ENCODE data around the gene RAPGEF4.

The RAPGEF4 gene

DNA sequence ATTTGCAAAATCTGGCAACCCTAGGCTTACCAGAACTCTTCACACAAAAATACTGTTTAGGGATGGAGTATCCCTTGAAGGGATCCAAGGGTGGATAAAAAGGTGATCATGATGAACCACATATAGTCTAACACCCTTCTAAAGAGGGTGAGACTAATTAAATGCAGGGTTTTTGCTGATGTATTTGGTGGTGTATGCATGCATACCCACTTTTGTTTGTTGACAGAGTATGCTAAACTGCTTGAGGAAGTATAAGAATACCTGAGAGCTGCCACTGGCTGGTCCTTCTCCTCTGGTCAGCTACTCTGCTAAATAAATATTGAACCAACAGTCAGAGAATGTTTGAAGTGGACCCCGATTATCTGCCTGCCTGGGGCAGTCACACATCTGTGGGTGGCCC, 34.2 kb downstream of the RAPGEF4 start:
- H3K4me3 ChIP-seq (replicated peaks; ENCODE audit: low read depth, low read length): no peak overlapping the region
- TF ChIP-seq, protein P1, sequence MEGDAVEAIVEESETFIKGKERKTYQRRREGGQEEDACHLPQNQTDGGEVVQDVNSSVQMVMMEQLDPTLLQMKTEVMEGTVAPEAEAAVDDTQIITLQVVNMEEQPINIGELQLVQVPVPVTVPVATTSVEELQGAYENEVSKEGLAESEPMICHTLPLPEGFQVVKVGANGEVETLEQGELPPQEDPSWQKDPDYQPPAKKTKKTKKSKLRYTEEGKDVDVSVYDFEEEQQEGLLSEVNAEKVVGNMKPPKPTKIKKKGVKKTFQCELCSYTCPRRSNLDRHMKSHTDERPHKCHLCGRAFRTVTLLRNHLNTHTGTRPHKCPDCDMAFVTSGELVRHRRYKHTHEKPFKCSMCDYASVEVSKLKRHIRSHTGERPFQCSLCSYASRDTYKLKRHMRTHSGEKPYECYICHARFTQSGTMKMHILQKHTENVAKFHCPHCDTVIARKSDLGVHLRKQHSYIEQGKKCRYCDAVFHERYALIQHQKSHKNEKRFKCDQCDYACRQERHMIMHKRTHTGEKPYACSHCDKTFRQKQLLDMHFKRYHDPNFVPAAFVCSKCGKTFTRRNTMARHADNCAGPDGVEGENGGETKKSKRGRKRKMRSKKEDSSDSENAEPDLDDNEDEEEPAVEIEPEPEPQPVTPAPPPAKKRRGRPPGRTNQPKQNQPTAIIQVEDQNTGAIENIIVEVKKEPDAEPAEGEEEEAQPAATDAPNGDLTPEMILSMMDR (IDR thresholded peaks at IDR 0.05; ENCODE audit: low read length, missing control alignments): no peak
- DNase-seq (ENCODE audit: low read depth): no peak

DNA sequence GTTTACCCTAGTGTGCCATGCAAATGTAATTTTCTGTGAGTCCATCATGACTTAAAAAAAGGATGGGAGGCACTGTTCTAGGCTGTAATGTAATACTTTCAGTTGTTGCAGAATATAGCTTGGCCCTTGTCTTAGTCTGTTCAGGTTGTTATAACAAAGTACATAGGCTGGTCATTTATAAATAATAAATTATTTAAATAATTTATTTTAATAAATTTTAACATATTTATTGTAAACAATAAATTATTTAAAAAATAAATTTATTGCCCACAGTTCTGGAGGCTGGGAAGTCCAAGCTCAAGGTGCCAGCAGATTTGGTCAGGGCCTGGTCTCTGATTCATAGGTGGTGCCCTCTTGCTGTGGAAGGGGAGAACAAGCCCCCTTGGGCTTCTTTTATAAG, 35.2 kb downstream of the RAPGEF4 start:
- DNase-seq (ENCODE audit: low read depth): no peak
- no peak overlapping the region for H3K4me3 ChIP-seq (replicated peaks; ENCODE audit: low read depth, low read length)
- TF ChIP-seq, protein P1 (IDR thresholded peaks at IDR 0.05; ENCODE audit: low read length, missing control alignments): no peak

DNA sequence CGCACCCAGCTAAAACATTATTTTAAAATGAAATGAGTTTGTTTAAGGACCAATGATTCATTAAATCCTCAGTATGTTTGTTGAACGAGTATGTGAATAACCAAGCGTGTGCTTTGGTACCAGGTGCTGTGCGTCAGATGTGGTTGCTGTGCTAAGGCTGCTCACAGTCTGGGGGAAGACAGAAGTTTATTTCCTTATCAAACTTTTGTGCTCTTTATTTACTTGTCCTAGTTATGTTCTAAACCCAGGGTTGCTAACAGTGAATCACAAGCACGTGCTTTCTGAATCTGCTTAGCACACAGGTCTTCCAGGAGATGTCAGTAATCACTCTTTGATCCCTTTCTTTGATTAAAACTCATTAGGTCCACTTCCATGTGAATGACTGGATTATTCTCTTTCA, 37.0 kb downstream of the RAPGEF4 start:
- peak; percentile 31 for DNase-seq (ENCODE audit: low read depth)
- TF ChIP-seq, protein P1 (IDR thresholded peaks at IDR 0.05; ENCODE audit: low read length, missing control alignments): no peak
- H3K4me3 ChIP-seq (replicated peaks; ENCODE audit: low read depth, low read length): no peak overlapping the region

DNA sequence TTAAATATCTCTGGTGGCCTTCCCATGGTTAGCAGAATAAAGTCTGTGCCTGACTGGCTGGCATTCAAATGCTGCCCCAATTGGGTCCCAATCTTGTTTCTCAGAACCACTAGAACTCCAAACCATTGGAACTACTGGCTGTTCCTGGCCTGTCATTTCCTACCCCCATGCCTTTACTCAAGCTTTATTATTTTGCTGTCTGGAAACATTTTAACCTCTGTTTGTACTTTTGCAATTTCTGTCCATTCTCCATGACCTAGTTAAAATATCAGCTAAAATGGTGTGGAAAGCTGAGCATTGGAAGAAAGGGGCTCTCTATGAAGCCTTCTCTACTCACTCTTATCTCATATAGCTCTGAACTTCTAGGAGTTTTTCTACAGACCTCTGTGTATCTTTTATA, 38.7 kb downstream of the RAPGEF4 start:
- TF ChIP-seq, protein P1 (IDR thresholded peaks at IDR 0.05; ENCODE audit: low read length, missing control alignments): no peak
- H3K4me3 ChIP-seq (replicated peaks; ENCODE audit: low read depth, low read length): no peak overlapping the region
- DNase-seq (ENCODE audit: low read depth): no peak

DNA sequence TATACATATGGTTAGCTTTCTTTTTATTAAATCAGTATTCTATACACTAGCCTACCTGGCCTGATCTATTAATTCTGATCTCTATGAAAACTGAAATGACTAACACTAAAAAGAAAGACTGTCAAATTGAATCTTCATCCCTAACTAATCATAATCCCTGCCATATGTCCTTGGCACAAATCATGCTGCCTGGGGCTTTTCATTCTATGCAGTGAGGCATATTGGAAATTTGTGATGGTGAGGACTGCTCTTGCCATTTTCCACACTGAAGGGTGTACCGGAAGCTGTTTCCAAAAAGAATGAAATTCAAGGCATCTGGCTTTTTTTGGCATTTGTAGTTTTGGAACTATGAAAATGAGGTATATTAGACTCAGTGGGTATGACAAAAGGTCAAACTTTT, 39.7 kb downstream of the RAPGEF4 start:
- no peak overlapping the region for H3K4me3 ChIP-seq (replicated peaks; ENCODE audit: low read depth, low read length)
- no peak for DNase-seq (ENCODE audit: low read depth)
- TF ChIP-seq, protein P1 (IDR thresholded peaks at IDR 0.05; ENCODE audit: low read length, missing control alignments): no peak

DNA sequence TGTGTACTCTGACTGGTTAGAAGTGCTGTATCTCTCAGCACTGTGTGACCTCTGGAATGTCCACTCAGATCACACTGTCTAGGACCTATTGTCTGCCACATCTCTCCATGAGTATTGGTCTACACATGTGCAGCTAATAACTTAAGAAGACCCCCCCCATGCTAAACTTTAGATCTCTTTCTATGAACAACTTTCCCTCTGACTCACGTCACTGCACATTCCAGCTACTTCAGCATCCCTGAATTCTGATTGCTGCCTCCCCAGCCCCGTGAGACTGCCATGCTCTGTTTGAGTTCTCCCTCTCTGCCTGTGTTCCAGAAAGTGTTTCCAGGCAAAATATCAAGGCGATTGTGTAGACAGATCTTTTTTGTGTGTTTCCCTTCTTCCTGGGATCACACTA, 41.8 kb downstream of the RAPGEF4 start:
- DNase-seq (ENCODE audit: low read depth): no peak
- TF ChIP-seq, protein P1 (IDR thresholded peaks at IDR 0.05; ENCODE audit: low read length, missing control alignments): no peak
- H3K4me3 ChIP-seq (replicated peaks; ENCODE audit: low read depth, low read length): no peak overlapping the region

DNA sequence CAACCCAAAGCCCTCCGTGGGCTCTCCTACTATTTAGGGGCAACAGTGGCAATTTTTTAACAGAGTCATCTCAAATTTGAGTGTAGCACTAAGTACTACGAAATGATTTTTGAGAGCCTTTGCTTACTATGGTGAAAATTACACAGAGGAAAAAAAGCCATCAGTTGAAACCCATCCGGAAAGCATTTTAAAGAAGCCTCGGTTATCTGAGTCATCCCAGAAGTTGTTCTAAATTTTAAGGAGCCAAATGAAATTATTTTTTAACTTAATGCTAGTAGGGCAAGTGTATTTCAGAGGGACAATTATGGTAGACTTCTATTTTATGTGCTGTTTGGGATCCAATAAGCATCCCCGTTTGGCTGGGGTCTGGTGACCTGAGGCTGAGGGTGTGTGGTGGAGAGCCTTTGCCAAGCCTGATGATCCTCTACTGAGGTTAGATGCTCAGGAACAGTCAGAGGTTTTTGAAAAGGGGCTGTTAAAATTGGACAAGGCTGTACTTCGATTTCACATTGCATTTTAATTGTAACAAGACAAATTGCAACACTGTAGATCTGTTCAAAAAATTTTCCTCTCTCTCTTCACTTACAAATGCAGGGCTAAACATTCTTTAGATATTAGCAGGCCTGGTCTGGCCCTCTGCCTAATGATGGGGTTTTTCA, 47.0 kb downstream of the RAPGEF4 start:
- TF ChIP-seq, protein P1 (IDR thresholded peaks at IDR 0.05; ENCODE audit: low read length, missing control alignments): no peak
- peak; percentile 77 for DNase-seq (ENCODE audit: low read depth)
- no peak overlapping the region for H3K4me3 ChIP-seq (replicated peaks; ENCODE audit: low read depth, low read length)
